ENCODE results near the gene GATD1.

DNA sequence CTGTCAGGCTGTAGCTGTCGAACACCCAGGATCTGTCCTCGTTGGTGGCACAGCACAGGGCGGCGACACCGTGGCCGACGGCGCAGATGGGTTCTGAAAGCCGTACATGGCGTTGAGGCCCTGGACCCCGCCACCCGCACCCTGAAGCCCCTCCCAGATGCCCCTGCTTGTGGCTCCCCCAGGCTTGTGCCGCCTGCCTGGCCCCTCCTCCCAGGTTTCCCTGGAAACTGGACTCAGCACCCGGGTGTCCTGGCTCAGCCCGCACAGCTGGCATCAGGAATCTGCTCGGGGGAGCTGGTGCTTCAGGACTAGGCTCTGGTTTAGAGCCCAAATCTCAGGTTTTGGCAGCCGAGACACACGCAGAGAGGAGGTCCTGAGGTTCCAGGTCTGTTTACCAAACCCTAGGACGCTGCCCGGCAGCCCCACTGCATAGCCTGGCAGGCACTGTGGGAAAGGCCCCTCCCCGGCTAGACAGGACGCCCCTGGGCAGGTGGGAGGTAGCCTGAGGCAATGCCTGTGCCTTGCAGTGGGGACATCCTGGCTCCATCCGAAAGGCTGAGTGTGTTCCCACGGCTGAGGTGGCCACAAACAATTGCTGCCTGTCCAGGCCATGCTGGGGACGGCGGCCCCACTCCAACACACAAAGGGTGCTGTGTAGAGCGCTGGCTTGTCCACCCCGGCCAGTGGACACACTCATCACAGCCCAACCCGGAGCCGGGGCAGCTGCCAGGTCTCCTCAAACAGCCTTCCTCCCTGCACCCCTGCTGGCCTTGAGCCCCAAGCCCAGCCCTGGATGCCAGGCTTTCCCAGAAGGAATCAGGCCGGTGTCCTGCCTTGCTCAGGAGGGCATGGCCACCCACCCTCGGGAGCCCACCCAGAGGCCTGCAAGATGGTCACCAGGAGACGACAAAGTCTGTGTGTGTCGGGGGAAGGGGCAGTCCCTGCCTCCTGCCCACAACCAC is 4.6 kb downstream of the GATD1 start:
- TF ChIP-seq, protein P1, sequence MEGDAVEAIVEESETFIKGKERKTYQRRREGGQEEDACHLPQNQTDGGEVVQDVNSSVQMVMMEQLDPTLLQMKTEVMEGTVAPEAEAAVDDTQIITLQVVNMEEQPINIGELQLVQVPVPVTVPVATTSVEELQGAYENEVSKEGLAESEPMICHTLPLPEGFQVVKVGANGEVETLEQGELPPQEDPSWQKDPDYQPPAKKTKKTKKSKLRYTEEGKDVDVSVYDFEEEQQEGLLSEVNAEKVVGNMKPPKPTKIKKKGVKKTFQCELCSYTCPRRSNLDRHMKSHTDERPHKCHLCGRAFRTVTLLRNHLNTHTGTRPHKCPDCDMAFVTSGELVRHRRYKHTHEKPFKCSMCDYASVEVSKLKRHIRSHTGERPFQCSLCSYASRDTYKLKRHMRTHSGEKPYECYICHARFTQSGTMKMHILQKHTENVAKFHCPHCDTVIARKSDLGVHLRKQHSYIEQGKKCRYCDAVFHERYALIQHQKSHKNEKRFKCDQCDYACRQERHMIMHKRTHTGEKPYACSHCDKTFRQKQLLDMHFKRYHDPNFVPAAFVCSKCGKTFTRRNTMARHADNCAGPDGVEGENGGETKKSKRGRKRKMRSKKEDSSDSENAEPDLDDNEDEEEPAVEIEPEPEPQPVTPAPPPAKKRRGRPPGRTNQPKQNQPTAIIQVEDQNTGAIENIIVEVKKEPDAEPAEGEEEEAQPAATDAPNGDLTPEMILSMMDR (conservative IDR thresholded peaks at IDR 0.05; ENCODE audit: low read depth in 2 of 2): no peak
- TF ChIP-seq ETS1 (IDR thresholded peaks at IDR 0.05): no peak
- no peak for TF ChIP-seq POLR2AphosphoS5 (IDR thresholded peaks at IDR 0.05; ENCODE audit: low read depth)
- no peak for TF ChIP-seq EZH2 (IDR thresholded peaks at IDR 0.05; ENCODE audit: low read depth, unreplicated experiment)
- TF ChIP-seq, protein P2, sequence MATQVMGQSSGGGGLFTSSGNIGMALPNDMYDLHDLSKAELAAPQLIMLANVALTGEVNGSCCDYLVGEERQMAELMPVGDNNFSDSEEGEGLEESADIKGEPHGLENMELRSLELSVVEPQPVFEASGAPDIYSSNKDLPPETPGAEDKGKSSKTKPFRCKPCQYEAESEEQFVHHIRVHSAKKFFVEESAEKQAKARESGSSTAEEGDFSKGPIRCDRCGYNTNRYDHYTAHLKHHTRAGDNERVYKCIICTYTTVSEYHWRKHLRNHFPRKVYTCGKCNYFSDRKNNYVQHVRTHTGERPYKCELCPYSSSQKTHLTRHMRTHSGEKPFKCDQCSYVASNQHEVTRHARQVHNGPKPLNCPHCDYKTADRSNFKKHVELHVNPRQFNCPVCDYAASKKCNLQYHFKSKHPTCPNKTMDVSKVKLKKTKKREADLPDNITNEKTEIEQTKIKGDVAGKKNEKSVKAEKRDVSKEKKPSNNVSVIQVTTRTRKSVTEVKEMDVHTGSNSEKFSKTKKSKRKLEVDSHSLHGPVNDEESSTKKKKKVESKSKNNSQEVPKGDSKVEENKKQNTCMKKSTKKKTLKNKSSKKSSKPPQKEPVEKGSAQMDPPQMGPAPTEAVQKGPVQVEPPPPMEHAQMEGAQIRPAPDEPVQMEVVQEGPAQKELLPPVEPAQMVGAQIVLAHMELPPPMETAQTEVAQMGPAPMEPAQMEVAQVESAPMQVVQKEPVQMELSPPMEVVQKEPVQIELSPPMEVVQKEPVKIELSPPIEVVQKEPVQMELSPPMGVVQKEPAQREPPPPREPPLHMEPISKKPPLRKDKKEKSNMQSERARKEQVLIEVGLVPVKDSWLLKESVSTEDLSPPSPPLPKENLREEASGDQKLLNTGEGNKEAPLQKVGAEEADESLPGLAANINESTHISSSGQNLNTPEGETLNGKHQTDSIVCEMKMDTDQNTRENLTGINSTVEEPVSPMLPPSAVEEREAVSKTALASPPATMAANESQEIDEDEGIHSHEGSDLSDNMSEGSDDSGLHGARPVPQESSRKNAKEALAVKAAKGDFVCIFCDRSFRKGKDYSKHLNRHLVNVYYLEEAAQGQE (IDR thresholded peaks at IDR 0.05; ENCODE audit: unreplicated experiment): no peak
- no peak for TF ChIP-seq CREB1 (CRISPR knock-in tag; IDR thresholded peaks at IDR 0.05; ENCODE audit: low read depth)
- no peak for TF ChIP-seq JUNB (IDR thresholded peaks at IDR 0.05; ENCODE audit: unreplicated experiment)

All from GM23338 (cell line).